Omental fat pad (tissue), 4 donors: Measurements from ENCODE around the gene MLLT6. TPM values are rescaled to one million over a fixed set of nuclear protein-coding genes. Genes with fewer than 3 reads are reported as not detected.

ENCODE experiments used
- ATAC-seq: fragments of 150-250 bp; one replicate; pipeline ENCODE4 v1.9.1; 2016; ENCODE audit warnings: mild to moderate bottlenecking, moderate library complexity; ENCODE audit not compliant: low FRiP score
- DNase-seq: peaks from one replicate; pipeline ENCODE4 v3.0.0-alpha.2; 2019; ENCODE audit warnings: low spot score
- CTCF ChIP-seq, 3 donors: fragments of 450-650 bp; IDR thresholded peaks; one replicate each; pipeline ENCODE4 v1.5.1; 2016 to 2017; ENCODE audit warnings: antibody characterized with exemption in 3 of 3, mild to moderate bottlenecking in 3 of 3, moderate library complexity in 2 of 3
- total RNA-seq, 4 donors: library from RNA; depleted of rRNA; stranded (reverse); fragments of >200 nt; gene quantifications; one replicate each; pipeline ENCODE4 v1.1.0, GENCODE V29; 2016

Gene MLLT6
- total RNA-seq, 4 donors from 2014 or later: 38.7 to 108 (median 54.8) TPM

DNA sequence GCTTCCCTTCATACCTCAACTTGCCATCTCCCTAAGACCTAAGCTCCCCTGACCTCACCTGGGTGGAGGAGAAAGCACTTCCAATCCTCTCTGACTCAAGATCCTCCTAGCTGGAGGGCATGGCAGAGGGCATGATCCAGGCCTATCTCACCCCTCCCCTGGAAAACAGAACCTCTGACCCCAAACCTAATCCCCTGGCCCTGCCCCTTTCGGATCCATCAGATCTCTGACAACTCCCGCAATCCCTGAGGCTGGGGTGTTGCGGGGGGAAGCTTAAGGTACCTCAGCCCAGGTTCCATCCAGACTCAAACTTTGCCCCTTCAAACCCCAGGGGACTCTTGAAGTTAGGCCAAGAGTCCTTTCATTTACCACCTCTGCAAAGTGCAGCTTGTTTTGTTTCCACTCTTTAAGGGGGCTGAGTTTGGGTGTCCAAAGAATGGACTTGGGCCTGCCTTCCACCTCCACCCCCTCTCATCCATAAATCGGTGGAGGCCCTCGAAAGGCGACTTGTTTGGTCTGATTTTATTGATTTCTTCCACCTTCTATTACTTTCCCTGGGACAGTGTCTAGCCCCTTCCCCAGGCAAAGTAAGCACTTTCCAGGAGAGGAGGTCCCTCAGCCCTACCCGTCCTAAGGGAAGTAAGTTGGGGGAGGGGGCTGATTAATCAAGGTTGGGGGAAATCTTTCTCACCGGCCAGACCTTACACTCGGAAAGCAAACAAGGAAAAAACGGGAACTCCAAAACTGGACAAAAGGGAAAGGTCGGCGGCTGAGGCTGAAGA is 32.9 kb upstream of the MLLT6 start:
- TF ChIP-seq CTCF (IDR thresholded peaks at IDR 0.05): no peak
- no peak for ATAC-seq
- no peak for DNase-seq

DNA sequence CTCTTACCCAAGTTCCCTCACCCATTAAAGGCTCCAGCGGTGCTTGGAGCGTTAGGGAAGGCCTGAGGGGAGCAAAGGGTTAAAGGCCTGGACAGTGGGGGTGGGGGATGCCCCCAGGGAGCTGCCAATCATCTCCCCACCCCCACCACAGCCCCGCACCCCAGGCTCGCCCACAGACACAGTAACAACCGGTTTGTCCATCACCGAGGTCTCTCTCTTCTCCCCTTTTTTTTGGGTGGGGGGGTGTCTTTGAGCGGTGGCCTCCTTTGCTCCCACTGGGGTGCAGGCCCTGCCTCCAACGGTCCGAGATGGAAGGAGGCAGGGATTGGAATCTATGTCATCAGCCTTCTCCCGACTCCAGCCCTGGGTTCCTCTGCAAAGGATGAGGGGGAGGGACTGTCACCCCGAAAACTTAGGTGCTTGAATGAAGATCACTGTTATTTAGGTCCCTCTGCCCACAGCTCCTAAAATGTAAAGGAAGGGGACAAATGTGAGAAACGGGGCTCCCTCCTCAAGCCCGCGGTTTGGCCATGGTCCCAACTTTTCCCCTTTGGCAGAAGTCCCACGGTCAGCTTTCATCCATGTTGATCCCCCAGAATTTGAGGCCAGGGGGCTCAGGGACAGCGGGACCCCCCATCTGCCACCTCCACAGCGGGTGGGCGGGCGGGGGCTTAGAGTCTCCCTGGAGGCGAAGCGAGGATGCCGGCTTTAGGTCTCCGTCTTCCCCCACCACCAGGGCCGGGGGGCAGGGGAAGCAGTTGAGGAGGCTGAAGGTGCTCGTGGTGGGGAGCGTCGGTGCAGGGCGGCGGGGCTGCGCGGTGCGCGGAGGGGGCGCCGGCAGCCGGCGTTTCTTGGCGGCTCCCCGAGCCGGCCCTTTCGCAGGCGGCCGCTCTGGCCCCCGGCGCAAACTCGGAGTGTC is 32.0 kb upstream of the MLLT6 start:
- ATAC-seq (no peak), DNase-seq (no peak)
- TF ChIP-seq CTCF (IDR thresholded peaks at IDR 0.05): no peak

- no peak for TF ChIP-seq CTCF (IDR thresholded peaks at IDR 0.05)
- ATAC-seq: peak; percentile 10
- DNase-seq: no peak
These were observed 31.4 kb upstream of the MLLT6 start for GRCh38 chr17:38673707-38674013.

- TF ChIP-seq CTCF (IDR thresholded peaks at IDR 0.05): no peak
- ATAC-seq (peak; percentile 16), DNase-seq (no peak)
These were observed 30.9 kb upstream of the MLLT6 start for GRCh38 chr17:38674014-38674748.

- TF ChIP-seq CTCF (IDR thresholded peaks at IDR 0.05): no peak
- peak; percentile 87 for ATAC-seq
- peak; percentile 68 for DNase-seq
These were observed 30.1 kb upstream of the MLLT6 start, which contains the start of gene EPOP for GRCh38 chr17:38674749-38675615. EPOP (minus strand) TSS chr17:38674957; CDS start chr17:38674495, 462 bp downstream.
